ENCODE data around the gene NPB.
A peak's percentile ranks its signal among the peaks of the same experiment; 100 is the strongest.
"Not testable (repeated sequence)": the region's sequence is repeated elsewhere in the genome, so short reads cannot be mapped to it uniquely, and the experiment has no call there.

Gene NPB

DNA sequence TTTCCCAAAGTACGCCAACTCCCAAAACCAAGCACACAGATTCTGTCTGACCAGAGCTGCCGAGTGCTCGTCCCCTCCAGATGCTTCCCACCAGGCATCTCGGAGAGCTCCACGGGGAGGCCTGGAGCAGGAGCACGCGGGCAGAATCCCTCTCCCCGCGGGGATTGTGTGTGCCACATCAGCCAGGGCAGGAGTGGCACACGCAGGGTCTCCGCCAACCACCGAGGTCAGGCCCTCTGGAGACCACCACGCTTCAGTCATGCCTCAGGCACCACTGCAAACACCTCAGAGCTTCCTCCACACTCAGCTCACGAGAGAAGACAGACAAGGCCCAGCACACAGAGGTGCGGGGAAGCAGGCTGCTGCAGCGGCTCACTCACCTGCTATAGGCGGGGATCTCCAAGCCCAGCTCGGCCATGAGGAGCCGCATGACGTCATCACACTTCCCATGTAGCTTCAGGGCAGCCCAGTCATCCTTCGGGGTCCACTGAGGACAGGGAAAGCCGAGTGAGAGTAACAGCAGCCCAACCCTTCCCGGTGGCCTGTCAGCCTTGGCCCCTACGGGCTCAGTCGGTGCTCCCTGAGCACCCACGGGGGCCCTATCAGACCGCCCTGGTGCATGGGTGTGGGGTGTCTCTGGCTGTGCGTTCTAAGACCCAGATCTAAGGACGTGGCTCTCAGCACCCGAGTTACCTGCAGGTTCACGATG lies 11.5 kb downstream of the NPB start:
- DNase-seq = no peak

DNA sequence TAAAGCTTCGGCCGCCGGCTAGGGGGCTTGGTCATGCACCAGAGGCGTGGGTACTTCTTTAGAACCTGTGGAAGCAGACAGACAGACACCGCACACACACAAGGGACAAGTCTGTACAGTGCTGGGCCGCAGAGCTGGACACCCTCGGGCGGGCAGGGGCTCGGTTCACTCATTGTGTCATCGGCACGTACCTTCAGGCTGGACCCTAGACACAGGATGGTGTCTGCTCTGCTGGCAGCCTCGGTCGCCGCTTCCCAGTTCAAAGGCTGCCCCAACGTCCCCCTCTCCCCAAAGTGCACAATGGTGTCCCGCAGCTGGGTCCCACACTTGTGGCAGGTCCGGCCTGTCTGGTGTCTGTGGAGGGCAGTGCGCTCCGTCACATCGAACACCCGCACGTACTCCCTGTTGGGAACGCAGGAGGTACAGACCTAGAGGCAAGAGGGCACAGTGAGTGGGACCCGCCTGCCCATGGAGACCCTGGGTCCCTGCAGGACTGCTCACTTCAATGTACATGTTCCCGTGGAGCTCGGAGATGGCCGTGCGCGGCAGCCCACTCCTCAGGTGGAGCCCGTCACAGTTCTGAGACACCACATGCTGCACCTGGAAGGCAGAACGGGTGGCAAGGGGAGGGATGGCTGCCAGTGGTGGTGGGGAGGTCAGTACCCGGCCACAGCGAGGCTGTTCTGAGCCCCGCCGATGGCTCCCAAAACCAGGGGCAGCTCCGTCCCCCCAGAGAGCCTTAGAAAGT lies 12.2 kb downstream of the NPB start:
- DNase-seq = no peak

DNA sequence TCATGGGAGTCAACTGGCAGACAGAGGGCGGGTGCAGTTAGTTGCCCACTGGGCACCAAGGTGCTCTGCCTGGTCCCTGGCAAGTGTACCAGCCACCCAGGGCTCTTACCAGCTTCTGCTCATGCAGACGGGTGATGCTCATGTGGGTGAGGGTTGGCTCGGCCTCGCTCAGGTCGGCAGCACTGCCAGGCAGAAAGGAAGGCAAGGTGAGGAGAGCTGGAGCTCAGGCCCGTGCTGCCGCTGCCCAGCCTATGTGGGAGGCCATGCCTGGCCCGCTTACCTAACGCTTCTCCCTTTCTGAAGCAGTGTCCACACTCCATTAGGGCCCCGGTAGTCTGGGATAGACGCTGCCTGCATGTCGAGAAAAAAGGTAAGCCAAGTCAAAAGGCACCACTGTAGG lies 13.3 kb downstream of the NPB start:
- no peak for DNase-seq

DNA sequence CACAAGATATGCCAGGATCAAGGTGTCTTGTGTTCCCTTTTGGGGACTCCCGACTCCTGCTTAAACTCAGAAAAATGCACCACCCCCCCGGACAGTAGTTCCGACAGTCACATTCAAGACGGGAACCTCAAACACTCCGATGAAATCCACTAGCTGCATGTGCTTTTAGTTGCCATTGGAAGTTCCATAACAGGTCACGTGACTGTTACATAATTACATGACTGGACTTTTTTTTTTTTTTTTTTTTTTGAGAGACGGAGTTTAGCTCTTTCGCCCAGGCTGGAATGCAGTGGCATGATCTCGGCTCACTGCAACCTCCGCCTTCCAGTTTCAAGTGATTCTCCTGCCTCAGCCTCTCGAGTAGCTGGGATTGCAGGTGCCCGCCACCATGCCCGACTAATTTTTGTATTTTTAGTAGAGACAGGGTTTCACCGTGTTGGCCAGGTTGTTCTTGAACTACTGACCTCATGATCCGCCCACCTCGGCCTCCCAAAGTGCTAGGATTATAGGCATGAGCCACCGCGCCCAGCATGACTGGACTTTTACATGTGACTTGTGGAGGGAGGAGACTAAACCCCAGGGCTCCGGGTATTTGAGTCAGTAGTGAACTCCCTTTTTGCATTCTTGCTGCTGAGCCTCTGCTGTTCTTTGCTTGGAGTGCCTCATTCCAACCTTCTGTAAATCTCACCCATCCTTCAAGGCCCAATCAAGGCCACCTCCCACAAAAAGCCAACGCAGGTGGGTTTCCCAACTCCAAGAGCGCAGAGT lies 14.4 kb downstream of the NPB start:
- peak; percentile 79 for DNase-seq

DNA sequence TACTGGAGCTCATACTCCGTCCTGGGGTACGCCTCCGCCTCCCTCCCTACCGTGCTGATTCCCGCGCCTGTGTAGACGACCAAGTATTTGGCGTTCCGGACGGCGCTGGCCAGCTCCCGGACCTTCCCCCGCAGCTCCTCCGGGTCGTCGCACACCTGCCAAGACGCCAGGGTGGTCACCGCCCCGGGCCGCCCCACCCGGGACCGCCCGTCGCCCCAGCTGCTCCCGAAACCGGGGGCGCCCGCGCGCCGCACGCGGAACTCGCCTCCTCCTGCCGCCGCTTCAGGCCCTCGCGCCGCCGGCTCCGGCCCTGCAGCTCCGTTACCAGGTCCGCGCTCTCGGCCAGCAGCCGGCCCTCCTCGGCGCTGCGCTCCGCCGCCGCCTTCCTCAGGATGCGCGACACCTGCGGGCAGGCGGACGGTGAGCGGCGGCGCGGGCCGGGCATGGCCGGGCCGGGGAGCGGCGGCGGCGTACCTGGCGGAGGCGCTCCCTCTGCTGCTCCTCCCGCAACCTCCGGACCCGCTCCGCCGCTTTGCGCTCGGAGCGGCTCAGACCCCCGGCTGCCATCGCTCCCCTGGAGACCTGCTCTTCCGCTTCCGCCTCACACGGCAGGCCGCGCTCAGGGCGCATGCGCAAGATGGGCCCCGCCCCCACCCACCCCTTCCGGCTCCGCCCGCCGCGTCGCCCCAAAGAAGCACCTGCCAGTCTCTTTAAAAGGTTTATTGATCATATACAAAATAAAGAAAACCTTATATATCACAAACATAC lies 15.7 kb downstream of the NPB start, which contains the start of gene SIRT7:
SIRT7 (minus strand) TSS at position 612 of the 768 bp plus-strand sequence; CDS start at position 567, 45 bp downstream.
- peak; percentile 64 for DNase-seq

DNA sequence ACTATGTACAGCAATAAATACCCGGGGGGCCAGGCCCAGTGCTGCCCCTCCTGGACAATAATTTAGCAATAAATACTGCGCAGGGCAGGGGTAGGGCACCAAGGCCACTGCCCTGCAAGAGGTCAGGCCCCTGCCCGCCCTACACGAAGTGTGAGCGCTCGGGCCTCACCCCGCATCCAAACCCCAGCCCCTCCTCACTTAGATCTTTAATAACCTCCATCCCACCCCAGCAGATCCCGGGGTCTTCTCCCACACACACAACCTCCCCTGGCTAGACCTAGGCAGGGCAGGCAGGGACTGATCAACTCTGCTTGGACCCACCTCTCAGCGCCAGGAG lies 16.3 kb downstream of the NPB start:
- not testable (repeated sequence) for DNase-seq

DNA sequence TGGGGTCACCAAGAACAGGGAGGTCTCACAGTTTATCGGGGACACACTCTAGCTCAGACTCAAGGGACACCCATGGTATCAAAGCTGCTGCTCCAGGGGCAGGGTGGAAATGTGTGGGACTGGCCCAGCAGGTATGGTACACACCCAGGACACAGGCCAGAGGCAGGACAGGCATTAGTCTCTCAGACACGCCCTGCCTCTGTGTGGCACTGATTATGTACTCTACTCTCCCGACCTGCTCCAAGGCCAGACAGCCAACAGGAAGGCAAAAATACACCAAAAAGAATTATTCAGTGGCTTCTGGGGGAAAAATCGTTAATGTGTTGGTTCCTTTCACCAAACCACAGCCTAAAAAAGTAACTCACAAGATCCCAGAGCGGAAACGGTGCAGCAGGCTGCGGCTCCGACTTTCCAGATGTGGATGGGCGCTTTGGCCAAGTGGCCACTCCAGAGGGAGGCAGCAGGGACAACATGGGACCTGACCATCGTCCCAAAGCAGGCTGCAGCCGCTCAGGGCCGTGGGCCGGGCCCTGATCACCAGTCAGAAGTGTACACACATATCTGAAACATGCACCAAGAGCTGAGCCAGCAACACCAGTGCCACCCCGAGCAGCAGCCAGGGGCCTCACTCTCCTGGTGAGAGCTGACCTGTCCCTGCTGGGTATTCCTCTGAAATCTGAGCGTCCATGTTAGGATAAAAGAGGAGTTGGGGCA lies 17.0 kb downstream of the NPB start:
- peak; percentile 1 for DNase-seq

DNA sequence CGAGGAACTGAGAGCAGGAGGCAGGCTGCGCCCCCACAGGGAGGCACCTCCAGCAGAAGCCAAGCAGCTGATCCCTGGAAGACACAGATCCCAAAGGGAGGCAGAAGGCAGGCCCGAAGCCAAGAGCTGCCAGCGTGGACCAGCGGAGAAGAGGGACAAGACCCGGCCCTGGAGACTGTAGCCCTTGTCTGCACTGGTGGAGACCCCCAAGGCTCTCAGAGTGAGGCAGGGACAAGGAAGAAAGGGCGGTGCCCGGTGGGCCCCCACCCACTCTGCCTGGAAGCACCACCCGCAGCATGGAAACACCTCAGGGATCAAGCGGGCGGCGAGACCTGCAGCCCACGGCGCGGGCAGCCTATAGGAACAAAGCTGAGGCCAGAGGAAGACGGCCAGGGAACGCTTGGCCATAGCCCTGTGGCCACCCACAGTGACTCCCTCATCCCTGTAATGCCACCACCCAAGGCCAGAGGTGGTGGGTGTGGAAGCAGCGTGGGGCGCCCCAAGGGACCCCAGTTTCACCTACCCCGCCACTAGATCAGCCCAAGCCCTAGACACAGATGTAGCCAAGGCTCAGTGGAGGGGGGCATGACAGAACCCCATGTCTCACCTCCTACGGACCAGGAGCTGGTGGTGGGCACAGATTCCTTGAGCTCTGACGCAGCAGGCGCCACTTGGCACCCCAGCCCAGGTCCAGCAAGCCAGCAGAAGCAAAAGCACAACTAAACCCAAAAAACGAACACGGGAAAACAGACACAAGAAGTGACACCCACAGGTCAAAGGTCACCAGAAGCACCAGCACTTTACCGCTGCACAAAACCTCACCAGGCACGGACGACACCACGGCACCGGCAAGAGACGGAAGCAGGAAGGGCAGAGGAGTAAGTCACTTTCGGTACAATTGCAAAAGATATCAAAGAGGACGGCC lies 18.8 kb downstream of the NPB start:
- DNase-seq = no peak

DNA sequence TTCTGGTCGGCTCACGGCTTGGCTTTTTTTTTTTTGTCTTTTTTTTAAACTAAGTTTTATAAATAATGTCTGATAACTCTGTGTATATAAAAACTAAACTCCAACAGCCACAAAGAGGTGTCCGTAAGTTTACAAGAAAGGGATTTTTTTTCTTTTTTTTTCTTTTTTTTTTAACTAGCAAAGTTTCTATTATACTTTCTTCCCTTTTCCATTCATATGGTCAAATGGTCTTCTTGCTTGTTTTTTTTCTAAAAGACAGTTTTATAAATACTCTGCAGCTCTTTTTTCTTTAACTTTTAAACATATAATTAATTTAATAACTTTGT lies 19.5 kb downstream of the NPB start:
- DNase-seq = no peak

DNA sequence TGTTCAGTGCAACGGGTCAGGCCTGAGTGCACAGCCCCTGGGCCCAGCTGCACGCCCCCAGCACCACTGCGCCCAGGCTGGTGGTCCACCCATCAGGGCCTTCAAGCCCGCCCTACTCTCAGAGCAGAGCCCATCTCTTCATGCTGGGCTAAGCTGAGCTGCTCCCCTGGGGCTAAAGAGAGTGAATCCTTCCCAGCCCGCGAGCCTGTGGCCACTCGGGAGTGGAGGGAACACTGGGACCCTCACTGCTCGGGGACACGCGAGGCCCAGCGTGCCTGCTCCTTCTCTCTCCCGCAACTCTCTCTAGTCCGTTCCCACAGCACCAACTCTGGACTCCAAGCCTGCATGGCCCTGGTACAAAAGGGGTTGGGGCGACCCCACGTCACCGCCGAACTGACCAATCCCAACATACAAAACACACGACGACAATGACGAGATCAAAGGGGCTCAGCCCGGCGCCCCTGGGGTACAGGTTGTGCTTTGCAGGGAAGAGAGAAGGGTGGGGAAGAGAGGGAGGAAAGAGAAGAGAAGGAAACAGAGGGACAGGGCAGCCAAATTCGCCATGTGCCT lies 20.0 kb downstream of the NPB start:
- DNase-seq = peak; percentile 0

DNA sequence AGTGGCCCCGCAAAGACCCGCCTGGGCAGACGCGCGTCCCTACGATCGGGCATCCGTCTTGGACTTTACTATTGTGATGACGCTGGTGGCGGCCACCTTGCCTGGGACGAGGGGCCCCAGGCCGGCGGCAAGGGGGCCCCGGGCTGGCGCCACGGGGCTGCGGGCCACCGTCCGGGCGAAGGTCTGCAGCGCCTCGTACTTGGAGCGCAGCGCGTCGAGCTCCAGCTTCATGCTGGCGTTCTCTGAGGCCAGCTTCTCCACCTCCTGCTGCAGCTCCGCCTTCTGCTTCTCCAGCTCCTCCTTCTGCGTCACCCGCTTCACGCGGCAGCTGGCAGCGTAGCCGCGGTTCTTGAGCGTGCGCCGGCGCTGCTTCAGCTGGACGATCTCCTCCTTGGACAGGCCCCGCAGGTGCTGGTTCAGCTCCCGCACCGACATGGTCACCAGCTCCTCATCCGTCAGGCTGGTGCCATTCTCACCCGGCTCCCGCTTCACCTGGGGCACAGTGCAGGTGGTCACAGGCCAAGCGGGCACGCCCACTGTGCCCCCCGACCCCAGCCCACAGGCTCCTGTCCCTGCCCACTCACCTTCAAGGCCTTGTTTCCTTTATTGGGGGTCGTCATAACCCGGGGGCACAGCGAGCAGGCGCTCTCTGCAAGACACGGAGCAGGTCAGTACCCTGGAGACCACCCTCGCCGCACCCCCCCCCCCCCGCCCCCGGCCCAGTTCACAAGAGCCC lies 20.7 kb downstream of the NPB start:
- peak; percentile 0 for DNase-seq

DNA sequence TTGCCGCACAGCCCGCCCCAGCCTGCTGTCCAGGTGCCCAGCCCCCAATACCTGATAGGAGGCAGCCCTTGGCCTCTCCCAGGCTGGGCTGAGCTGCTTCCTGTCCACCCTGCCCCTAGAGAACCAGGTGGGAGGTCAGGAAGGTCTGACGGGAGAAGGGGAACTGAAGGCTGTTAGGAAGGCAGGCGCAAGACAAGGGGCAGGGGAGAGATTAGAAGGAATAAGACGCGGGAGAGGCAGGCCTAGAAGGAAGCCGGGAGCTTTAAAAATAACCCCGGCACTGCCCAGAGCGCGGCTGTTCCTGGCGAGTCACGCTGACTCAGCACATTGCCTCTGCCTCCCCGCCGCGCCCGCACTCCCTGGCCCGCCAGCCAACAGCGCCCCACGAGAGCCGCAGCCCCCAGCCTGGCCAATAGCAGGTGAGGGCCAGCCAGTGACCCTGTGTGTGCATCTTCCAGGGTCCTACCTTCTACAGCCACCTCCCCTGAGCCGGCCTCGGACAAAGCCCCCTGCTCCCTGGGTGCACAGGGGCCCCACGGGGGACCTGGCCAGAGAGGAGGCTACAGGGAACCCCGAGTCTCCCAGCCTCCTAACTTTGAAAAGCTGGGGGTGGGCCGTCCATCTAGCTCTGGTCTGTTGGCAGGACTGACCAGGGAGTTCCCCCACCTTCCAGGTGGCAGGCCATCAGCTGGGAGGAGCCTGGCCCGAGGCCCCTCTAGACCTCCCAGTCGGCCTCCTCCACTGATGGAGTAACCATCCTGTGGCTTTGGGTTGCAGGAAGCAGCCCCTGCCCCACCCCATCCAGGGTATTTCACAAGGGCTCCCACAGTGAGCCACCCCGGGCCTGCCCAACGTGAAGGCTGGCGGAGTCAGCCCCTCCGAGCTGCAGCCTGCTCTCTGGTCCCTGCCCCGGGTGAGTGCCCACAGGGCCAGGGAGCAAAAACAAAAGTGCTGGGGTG lies 21.5 kb downstream of the NPB start:
- peak; percentile 91 for DNase-seq

DNA sequence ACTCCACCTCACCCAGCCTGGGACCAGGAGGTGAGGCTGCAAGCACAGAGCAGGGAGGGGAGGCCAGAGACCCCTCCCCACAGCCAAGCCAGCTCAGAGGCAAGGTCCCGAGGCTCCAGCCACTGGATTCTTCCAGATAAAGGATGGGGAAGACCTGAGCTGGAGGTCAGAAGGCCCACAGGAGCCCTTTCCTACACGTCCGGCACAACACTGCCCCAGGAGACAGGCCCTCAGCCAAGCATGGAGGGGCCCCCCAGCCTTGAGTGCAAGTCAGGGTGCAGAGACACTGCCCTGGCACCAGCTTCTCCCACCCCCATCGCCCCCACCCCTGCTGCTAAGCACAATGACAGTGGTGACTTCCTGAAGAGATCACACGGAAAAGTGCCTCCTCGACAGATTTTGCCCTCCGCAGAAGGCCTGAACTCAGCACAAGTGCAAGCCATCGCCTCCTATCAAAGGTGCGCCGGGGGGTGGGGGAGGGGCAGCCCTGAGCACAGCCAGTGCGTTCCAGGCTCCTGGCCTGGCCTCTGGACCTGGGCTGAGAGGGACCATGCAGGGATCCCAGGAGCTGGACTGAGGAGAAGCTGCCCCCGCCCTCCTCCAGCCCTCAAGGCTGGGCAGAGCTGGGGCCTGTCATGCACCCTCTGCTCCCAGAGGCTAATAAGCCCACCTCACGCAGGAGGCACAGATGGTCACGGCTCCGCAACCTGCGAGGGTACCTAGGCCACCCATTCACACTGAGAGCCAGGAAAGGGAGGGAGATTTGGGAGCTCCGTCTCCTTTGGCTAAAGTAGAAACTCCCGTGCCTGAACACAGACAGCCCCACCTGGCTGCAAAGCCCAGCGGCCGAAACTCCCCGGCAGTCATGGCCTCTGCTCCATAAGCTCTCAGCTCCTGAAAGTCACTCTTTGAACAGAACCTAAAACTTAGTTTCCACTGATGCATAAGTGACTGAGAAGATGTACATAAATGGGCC lies 22.8 kb downstream of the NPB start:
- peak; percentile 0 for DNase-seq

DNA sequence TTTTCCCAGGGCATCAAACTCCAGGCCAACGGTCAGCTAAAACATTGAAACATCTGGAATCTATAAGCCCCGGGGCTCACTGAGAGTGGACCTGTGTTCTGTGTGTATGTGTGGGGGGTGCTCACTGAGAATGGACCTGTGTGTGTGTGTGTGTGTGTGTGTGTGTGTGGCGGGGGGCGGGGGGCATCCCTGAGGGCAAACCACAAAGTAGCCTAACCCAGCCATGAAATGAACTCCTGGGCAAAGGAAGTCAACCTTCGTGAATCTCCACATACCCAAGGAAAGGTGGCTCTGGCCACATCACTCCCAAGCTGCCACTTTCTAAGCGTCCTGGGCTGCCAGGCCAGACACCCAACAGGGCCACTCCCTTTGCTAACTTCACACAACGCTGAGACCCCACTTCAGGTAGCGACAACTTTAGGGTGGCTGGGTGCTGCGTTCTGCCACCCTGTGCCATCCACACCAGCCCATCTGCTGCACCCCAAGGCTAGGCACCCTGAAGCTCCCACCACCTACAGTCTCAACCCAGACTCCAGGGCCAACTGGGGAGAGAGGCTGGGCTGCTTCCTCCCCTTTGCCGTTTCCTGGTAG lies 23.9 kb downstream of the NPB start:
- peak; percentile 1 for DNase-seq

DNA sequence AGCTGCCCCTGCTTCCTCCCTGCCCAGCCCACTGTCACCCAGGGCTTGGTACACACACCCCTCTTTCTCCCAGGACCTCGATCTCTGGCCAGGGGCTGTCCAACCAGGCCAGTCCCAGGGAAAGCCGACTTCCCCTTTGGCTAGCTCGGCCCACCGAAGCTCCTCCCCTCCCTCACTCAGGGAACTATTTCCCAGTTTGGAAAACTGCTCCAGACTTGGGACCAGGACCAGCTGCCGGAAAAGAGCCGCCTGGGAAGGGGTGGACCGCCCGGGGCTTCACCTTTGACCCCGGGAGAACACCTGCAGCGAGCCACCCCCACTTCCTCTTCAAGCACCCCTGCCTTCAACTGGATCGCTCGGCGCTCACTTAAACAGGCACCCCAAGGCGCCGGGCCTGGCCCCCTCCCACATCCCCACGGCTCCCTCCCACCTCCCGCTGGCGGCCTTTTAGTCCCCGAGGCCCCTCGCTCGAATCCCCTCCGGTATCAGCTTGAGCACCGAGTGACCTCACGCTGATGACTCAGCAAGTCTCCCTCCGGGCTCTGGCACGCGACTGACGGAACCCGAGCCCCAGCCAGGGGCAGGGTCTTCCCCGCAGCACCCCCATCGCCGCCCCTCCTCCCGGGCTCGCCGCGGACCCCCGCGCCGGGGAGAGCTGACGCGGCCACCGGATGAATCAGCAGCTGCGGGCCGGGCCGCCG lies 24.6 kb downstream of the NPB start:
- DNase-seq = peak; percentile 90

DNA sequence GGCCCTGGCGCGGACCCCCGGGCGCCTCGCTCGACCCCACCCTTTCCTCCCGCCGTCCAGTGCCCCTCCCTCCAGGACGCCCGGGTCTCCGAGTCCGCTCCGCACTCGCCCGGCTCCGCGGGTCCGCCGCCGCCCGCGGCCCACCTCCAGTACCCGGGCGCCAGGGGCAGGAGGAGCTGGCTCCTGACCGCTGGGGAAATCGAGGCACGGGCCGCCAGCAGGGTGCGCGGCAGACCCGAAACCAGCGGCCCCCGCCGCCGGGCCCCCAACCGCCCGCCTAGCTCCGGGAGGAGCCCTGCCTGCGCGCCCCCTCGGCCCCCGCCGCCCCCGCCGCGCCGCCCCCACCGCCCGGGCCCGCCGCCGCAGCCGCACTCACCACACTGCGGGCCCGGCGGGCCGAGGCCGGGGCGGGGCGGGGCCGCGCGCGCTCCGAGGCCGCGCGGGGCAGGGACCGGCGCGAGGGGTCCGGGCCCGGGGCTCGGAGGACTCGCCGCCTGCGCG lies 25.2 kb downstream of the NPB start:
- DNase-seq = no peak

Data from NCI-H226 (cell line).